Measurements from ENCODE around the gene PTGR3.
"Not testable (repeated sequence)": the region's sequence is repeated elsewhere in the genome, so short reads cannot be mapped to it uniquely, and the experiment has no call there.

PTGR3 gene

DNA sequence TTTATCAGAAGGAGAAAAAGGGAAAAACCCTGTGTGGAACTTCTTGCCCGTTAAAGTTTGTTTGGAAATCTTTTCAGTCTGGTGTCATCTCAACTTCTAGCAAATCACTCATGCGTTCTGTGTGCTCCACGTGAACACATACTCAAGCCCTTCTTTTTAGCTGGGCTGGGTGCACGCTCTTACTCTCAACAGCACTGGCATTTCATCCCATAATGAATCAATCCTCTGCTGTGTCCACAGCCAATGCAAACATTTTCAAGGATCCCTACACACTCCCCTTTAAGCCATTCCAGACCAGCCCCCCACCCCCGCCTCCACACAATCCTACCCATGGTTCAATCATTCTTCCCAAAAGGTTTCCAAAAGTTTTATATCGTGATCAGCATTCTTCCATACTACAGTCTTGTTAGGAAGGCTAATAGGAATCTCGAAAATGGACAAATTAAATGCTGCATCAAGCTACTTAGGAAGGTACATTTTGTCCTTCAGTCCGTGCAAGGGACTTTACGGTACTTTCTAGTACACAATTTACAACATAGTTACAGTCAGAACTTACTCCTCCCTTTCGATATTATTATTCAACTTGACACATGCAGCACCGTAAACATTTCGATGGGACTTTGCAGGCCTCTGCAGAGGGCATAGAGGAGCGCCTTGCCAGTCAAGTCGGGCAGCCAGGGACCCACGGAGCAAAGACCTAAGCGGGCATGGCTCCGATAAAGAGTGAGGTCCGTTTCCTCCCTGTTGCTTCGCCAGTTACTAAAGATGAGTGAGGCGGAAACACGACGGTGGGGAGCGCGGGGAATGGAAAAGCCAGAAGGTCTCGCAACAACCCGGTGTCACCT lies 1.4 kb downstream of the PTGR3 start:
- H3K4me3 ChIP-seq: peak overlapping the region; percentile 73 to 95 (median 81)
- peak overlapping the region in 20 of 21 experiments; percentile 93 to 99 (median 98) for H3K27ac ChIP-seq

DNA sequence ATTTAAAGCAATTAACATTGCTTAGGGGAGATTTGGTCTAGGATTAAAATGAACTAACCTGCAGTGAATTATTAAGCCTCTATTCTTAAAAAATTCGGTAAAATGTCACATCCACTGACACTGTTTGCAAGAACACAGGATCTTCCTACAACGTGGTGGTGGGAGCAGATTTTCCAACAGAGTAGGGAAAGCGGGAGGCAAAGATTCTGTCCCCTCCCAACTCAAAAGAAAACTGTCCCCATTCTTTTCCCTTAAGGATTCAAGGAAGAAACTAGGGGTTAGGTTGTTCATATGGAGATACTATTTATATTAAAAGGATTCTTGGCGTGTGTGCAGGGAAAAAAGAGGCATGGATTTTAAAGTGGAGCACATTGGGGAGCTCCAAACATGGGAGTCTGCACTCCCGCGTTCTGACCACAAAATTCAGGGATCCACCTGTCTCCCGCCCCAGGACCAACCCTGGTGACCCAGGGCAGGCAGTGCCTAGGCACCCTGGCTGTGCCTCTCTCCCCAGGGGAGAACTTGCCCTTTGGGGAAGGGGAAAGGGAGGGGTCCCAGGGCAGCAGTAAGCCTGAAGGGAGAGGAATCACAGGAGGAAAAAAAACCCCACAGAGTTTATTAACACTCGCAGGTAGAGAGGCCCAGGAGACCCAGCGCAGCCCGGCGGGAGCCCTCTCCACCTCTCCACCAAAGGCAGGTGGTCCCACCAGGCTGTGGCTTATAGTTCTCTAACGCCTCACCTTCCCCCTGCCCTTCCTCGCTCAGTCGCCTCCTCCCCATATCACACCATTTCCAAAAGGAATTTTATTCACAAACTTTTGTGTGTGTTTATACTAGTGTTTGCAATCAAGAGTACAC lies 2.3 kb downstream of the PTGR3 start:
- peak overlapping the region in 6 of 21 experiments; percentile 5 to 99 (median 68) for H3K27ac ChIP-seq
- H3K4me3 ChIP-seq: peak overlapping the region in 2 of 7 experiments; percentile 92 to 95

DNA sequence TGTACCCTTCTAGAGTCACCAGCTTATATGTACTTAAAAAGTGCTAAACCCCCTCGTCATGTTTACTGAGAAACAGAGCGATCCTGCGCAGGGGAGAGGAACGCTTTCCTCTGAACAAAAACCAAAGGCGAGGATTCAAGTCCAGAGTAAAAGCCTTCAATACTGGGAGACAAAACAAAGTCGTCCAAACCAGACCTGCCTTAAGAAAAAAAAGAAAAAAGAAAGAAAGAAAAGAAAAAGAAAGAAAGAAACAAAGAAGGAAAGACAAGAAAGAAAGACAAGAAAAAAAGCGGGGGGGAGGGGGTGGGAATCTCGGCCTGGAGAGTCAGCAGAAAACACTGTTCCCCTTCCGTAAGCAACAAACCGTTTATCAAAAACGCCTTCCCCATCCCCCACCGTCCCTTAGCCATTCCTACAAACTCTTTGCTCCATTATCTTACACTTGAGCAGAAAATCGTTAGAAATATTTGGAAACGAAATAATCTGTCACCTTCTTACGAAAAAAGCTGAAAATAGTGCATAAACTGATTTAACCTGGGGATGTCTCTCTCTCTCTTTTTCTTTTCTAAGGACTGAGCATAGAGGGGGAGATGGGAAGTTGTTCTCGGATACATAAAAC lies 3.3 kb downstream of the PTGR3 start:
- no peak overlapping the region for H3K4me3 ChIP-seq
- peak overlapping the region in 6 of 21 experiments; percentile 12 to 74 (median 72) for H3K27ac ChIP-seq

DNA sequence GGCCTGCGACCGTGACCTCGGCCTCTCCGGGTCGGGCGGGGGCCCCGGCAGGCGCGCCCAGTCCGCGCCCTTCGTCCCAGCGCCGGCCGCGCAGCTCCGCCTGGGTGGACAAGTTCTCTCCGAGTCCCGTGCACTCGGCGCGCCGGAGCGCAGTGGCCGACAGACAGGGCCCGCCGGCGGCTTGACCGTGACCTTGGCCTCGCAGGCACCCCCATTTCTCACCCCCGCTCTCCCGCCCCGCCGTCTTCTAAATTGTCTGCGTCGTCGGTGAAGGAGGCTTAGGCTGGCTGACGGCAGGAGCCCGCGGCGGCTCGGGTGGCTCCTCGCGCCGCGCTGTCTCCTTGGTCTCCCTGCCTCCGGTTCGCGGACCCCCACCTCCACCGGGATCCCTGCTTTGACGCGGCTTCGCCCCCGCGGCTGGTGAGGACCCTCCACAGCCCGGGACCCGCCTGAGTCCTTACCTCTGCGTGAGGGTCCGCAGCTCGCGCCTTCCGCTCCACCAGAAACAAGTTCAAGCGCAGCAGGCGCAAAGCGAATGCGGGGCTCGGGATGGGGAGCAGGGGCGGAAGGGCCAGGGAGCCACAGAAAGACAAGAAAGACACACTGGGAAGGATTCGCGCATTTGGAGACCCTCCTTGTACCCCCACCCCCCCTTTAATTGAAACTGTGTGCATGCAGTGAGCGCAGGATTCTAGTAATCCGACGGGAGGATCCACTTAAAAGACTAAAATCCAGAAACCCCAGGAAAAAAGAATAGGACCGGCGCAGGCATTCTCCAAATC lies 4.0 kb downstream of the PTGR3 start:
- Histone ChIP-seq H3K27ac (peak overlapping the region in 15 of 21 experiments; percentile 4 to 74 (median 59)), H3K4me3 (peak overlapping the region; percentile 13 to 39 (median 29))

DNA sequence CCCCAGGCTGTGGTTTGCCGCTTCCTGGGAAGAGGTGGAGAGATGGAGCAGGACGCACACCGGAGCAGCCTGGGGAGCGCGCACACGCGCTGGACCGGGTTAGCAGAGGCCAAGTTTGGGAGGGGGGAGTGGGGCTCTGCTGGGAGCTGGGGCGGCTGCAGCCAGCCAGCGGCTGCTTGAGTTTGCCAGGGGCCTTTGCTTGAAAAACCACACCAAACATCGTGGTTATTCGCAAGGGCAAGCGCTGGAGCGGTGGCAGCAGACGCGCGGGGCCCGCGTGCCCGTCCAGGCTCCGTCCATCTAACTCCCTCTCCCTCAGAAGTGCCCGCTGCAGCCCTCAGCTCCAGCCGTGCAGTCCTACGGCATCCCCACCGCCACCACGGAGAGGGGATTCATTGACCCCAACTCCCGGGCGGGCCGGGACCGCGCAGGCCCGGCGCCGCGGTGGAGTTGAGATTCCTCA lies 4.6 kb downstream of the PTGR3 start:
- H3K4me3 ChIP-seq: peak overlapping the region; percentile 13 to 39 (median 29)
- peak overlapping the region in 15 of 21 experiments; percentile 11 to 74 (median 59) for H3K27ac ChIP-seq

DNA sequence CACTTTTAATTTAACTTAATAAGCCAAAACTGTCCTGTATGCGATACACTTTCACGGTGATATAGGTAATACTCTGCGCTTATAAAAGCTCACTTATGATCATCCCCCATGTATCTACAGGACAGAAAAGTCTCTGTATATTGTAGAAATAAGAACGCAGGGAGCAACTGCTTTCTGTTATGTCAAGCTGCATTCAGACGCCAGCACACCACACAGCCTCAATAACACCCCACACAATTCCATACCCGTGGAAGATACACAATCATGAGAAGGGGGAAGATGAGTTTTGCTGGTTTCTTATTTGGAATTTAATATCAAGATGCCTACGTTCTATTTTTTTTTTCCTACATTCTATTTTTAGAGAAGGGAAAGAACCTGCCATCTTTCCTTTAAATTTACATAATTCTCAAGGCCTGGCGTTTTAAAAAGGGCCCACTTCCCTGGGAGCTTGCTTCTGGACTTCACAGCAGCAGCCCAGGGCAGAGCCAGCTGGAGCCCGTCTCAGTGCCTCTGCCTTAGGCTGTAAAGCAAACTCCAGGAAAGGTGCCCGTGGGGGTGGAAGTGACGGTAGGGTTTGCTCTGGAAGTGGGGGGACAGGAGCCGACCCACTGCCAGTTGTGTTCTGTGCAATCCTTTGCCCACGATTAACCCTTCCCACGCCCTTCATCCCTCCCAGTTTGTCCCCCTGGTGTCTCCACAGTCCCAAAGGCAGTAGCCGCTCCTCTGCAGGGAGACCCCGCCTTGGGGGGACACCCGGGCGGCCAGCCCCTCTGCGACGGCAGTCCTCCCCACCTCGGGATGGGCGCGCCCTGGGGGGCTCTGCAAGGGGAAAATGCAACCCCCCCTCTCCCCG lies 5.3 kb downstream of the PTGR3 start:
- H3K4me3 ChIP-seq: peak overlapping the region in 5 of 7 experiments; percentile 7 to 39 (median 28)
- peak overlapping the region in 16 of 21 experiments; percentile 11 to 74 (median 56) for H3K27ac ChIP-seq

DNA sequence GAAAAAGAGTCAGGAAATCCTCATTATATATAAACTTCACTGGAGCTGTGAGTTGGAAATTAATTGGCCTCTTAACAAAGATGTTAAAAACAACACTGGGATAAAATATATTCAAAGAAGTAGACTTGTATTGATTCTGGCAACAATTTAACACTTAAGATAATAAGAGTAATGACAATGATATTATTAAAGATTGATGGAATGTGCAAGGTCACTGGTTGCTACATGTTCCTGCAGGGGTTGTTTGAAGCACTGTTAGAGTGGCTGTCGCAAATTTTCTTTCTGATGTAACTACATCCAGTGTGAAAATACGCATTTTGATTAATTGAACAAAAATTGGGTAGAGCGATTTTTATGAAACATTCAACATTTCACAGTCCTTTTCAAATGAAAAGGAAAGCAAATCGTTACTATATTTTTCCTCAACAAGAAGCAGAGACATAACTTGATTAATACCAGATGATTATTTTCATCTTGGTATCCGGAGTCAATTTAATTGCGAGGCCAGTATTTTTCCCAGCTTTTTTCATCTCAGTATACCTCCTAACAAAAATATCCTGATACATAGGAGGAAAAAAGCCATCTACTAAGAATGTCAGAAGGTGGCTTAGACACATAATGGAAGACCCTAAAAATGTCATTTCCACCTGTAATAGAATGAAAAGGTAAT lies 6.1 kb downstream of the PTGR3 start:
- Histone ChIP-seq H3K27ac (peak overlapping the region in 5 of 21 experiments; percentile 0 to 74 (median 59)), H3K4me3 (no peak overlapping the region)

DNA sequence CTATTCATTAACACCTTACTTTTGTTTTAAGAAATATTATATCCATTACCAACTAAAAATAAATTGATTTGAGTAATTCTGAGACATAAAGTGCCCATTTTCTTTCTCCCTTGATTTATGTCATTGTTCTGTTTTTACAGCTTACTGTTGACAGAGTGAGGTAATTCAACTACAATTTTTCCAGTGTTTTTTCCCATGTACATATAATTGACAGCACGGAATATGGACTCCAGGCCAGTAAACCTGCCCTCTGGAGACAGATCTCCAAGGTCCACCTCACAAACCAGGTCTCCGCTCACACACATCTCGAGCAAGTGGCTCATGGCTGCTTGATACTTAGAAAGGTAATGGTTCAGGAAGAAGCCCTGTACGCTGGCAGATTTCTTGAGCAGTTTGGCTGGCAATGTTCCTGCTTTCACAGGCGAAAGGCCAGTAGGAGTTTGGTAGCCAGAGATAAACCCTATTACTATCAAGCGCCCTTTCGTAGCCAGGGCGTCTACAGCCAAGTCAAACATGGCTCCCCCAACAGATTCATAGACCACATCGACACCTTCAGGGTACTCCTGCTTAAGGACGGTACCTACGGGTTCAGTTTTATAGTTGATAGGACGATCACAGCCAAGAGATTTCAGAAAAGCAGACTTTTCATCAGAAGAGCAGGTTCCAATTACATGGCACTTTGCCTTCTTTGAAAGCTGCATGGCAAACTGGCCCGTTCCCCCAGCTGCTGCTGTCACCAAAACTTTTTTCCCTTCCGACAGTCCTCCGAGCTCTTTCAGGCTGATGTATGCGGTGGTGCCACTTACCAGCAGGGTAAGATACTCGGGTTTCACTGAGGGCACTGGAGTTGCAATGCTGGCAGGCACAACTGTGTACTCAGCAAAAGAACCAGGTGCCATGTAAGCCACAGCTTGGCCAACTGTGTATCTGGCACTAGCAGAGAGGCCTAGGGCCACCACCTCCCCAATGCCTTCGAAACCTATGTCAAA lies 7.4 kb downstream of the PTGR3 start:
- H3K27ac ChIP-seq: peak overlapping the region in 5 of 21 experiments; percentile 20 to 52 (median 25)
- H3K4me3 ChIP-seq: no peak overlapping the region

DNA sequence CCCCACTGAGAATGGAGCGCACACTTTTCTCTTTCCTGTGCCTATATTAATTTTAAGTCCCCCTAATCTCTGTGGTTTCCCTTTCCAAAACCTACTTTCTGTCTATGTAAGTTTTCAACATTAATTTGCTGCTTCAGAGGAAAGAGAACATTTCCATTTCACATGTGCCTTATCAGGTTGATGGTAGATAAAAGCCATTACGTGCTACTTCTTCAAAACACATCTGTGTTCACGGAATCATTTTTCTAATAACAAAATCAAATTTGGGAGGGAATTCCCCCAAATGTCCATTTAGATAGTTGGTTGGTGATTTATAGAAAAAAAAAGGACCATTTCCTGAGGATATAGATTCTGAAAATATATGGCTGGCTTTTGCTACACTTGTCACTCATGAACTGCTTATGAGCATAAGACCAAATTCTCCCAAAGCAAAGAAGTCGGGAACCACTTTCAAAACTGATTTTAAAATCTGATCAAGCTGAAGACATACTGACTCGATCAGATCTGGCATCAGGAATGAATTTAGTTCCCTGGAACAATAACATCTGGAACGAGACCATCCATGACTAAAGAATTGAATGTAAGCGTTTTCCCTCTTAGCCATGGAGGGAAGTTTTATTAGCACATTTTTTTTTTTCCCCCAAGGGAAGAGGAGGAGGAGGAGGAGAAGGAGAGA lies 8.2 kb downstream of the PTGR3 start:
- peak overlapping the region in 1 of 21 experiments; percentile 12 for H3K27ac ChIP-seq
- H3K4me3 ChIP-seq: no peak overlapping the region

DNA sequence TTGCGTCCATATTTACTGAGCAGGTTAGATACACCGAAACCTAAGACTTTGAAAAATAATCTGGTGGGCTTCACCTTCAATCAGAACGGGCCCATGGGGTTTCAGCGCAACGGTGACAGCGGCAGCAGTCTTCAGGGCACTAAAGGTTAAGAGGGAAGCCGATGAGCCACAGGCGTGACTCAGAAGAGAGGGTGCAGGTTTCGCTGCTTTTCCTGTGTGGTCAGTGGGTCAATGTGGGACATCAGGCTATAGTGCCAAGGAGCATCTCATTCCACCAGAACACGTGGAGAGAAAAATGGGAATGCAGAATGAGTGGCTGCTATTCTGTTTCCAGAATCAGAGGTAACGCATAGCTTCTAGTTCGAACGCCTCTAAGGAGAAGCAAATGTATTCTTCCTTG lies 8.9 kb downstream of the PTGR3 start:
- H3K27ac ChIP-seq: peak overlapping the region in 1 of 21 experiments; percentile 12
- no peak overlapping the region for H3K4me3 ChIP-seq

DNA sequence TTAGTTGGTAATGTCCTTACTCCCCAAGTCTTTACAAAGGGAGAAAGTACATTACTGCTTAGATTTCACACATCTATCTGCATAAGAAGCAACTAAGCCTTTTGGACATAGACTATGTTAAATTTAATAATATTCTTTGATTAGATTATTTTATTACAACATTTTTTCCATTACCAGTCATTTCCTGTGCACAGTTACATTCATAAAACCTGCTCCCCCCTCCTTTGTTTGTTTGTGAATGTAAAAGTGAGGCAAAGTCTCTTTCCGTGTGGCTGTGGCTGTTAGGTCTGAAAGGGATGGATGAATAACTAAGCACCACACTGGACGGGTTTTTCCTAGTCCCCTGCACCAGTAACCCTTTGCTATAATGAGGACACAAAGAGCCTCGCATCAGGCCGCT lies 9.6 kb downstream of the PTGR3 start:
- no peak overlapping the region for H3K4me3 ChIP-seq
- no peak overlapping the region for H3K27ac ChIP-seq

DNA sequence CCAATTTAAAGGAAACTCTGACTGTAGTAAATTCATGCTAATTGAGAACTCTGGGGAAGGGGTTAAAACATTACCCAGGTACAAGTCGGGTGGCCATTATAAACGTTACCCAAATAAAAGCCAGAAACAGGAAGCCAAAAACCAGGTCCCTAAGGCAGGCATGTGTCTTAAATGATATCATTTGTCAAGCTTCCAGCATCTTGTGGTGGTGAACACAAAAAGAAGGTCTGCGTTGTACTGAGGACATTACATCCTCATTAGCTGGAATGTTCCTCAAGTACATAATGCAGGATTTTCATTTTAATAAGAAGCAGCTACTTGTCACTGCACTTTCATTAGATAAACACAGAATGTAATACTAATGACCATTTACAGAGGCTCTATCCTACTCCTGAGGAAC lies 10.9 kb downstream of the PTGR3 start:
- H3K27ac ChIP-seq: peak overlapping the region in 1 of 21 experiments; percentile 13
- H3K4me3 ChIP-seq: no peak overlapping the region

DNA sequence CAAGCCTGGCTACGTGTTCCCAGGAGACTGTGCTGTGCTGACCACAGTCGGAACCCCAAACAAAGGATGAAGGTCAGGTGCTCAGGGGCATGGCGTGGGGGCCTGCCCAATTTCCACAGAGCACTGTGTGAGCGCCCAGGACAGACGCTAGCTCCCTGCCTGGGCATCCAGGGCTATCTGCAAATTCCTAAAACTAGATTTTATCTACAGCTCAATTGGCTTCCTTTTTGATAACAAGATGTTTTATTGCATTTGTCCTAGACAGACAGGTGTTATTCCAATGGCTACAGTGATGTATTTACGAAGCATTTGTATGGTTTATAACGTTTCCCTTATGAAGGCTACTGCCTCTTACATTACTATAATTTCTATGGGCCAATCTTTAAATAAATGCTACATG lies 16.0 kb downstream of the PTGR3 start:
- Histone ChIP-seq H3K4me3 (no peak overlapping the region), H3K27ac (no peak overlapping the region)

DNA sequence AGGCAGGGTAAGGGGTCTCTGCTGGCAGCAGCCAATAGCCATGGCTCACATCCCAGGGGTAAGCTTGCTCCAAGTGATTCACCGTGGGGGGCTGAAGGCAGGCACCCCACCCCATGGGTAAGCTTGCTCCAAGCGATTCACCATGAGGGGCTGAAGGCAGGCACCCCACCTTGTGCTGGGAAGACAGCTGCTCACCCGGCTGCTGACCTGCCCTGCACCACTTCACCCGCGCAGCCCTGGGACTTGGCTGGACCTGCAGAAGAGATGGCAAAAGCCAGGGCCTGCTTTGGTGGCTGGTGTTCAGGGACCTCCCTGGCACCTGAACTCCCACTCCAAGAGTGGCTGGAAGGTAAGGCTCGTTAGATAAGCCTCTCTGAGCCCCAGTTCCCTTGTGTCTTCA lies 19.2 kb downstream of the PTGR3 start:
- no peak overlapping the region for H3K27ac ChIP-seq
- no peak overlapping the region for H3K4me3 ChIP-seq

DNA sequence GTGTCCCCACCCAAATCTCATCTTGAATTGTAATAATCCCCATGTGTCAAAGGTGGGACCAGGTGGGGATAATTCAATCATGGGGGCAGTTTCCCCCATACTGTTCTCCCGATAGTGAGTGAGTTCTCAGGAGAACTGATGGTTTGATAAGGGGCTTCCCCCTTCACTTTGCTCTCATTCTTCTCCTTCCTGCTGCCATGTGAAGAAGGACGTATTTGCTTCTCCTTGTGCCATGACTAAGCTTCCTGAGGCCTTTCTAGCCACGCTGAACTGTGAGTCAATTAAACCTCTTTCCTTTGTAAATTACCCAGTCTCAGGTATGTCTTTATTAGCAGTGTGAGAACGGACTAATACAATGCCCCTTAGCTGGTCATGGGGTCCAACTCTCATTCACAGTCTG lies 21.2 kb downstream of the PTGR3 start:
- not testable (repeated sequence) for H3K27ac ChIP-seq, H3K4me3 ChIP-seq

DNA sequence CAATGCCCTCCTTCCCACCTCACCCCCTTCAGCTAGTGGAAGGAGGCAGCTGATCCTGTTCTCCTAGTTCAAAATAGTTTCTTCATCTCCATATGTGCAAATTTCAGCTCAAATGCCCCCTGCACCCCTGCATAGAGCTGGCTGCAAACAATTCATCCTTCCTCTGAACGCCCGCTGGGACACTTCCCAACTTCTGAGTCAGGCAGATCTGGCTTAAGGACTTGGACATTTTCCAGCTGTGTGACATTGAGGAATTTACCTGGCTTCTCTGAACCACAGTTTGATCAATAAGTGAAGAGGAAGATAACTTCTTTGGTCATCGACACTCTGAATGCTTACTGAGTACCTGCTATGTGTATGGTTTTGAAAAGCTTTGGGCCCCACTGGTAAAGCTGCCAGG lies 23.5 kb downstream of the PTGR3 start:
- no peak overlapping the region for H3K27ac ChIP-seq
- no peak overlapping the region for H3K4me3 ChIP-seq

All from skin epidermis (tissue), 12 donors.